ENCODE data around the gene COQ5. TPM values are rescaled to one million over a fixed set of nuclear protein-coding genes. Genes with fewer than 3 reads are reported as not detected.

COQ5 gene
- total RNA-seq, 1 donor, result 26.1 TPM

DNA sequence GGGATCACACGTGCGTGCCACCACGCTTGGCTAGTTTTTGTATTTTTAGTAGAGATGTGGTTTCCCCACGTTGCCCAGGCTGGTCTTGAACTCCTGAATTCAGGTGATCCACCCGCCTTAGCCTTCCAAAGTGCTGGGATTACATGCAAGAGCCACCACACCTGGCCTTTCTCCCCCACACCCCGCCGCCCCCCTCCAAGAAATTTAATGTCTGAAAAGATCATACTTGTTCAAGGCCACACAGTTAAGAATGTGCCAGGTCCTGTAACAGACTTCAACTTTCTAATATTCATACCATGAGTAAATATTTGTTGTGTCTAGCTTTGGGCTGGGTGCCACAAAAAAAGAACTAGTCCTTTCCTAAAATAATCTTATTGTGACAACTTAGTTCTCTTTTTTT is 73.7 kb downstream of the COQ5 start:
- no peak overlapping the region for H3K4me3 ChIP-seq (ENCODE audit: low read depth, low read length)
- TF ChIP-seq, protein P1, sequence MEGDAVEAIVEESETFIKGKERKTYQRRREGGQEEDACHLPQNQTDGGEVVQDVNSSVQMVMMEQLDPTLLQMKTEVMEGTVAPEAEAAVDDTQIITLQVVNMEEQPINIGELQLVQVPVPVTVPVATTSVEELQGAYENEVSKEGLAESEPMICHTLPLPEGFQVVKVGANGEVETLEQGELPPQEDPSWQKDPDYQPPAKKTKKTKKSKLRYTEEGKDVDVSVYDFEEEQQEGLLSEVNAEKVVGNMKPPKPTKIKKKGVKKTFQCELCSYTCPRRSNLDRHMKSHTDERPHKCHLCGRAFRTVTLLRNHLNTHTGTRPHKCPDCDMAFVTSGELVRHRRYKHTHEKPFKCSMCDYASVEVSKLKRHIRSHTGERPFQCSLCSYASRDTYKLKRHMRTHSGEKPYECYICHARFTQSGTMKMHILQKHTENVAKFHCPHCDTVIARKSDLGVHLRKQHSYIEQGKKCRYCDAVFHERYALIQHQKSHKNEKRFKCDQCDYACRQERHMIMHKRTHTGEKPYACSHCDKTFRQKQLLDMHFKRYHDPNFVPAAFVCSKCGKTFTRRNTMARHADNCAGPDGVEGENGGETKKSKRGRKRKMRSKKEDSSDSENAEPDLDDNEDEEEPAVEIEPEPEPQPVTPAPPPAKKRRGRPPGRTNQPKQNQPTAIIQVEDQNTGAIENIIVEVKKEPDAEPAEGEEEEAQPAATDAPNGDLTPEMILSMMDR (IDR thresholded peaks at IDR 0.05; ENCODE audit: insufficient read depth, low read length), result no peak
- DNase-seq (ENCODE audit: low read depth), result no peak

DNA sequence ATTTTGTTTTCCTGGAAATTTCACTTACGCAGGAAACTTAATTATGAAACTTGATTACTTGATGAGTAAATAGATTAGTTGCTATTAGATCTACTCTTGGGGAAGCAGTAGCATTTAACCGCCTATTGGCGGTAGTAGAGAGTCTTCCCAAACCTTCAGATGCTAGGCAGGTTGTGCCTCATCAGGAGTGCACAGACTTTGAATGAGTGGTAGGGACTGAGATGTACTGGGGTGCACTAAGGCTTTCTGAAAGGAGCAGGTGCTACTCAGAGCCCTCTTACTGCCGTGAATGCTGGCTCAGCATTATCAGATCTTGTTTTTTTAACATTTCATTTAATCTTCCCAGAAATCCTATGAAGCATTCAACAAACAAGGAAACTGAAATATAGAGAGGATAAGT is 75.0 kb downstream of the COQ5 start:
- TF ChIP-seq, protein P1 (IDR thresholded peaks at IDR 0.05; ENCODE audit: insufficient read depth, low read length), result peak; percentile 76
- DNase-seq (ENCODE audit: low read depth), result no peak
- H3K4me3 ChIP-seq (ENCODE audit: low read depth, low read length), result no peak overlapping the region

Small RNA genes within 50 kb of the gene (small RNA-seq; reads per million reads assigned to genes)
- not detected for gene RF00019

Other genes with a start within 250 kb of the COQ5 start
- gene RNU4-2, start 237.3 kb downstream of the COQ5 start, total RNA-seq (ENCODE audit: low replicate concordance), result under 0.01 TPM in 2 replicates
- under 0.01 TPM in 2 replicates for gene RNU4-1, start 235.9 kb downstream of the COQ5 start, total RNA-seq (ENCODE audit: low replicate concordance)
- 0.90 and 3.6 TPM in 2 replicates for gene SIRT4, start 226.8 kb downstream of the COQ5 start, total RNA-seq (ENCODE audit: low replicate concordance)
- gene PLA2G1B, start 201.4 kb downstream of the COQ5 start, total RNA-seq (ENCODE audit: low replicate concordance), result not detected in 2 replicates
- gene MSI1, start 160.0 kb downstream of the COQ5 start, total RNA-seq (ENCODE audit: low replicate concordance), result not detected in 2 replicates
- gene COX6A1, start 91.0 kb downstream of the COQ5 start, total RNA-seq (ENCODE audit: low replicate concordance), result 138 and 366 TPM in 2 replicates
- gene TRIAP1, start 82.8 kb downstream of the COQ5 start, total RNA-seq (ENCODE audit: low replicate concordance), result 30.0 and 39.0 TPM in 2 replicates
- gene GATC, start 82.7 kb downstream of the COQ5 start, total RNA-seq (ENCODE audit: low replicate concordance), result 16.1 and 20.5 TPM in 2 replicates
- 87.3 and 104 TPM in 2 replicates for gene SRSF9, start 59.4 kb downstream of the COQ5 start, total RNA-seq (ENCODE audit: low replicate concordance)
- 93.5 and 453 TPM in 2 replicates for gene DYNLL1, start 33.0 kb downstream of the COQ5 start, total RNA-seq (ENCODE audit: low replicate concordance)
- gene RNF10, start 5.2 kb upstream of the COQ5 start, total RNA-seq (ENCODE audit: low replicate concordance), result 96.7 and 125 TPM in 2 replicates
- 17.5 and 31.3 TPM in 2 replicates for gene POP5, start 52.2 kb upstream of the COQ5 start, total RNA-seq (ENCODE audit: low replicate concordance)
- gene CABP1, start 111.5 kb upstream of the COQ5 start, total RNA-seq (ENCODE audit: low replicate concordance), result 0.54 TPM in 1 of 2 replicates, not detected in the other
- 77.1 and 135 TPM in 2 replicates for gene MLEC, start 158.0 kb upstream of the COQ5 start, total RNA-seq (ENCODE audit: low replicate concordance)
- gene UNC119B, start 181.3 kb upstream of the COQ5 start, total RNA-seq (ENCODE audit: low replicate concordance), result 18.2 and 19.8 TPM in 2 replicates
- 7.5 and 7.8 TPM in 2 replicates for gene ACADS, start 196.7 kb upstream of the COQ5 start, total RNA-seq (ENCODE audit: low replicate concordance)